ENCODE data around the gene NUDC. TPM values are rescaled to one million over a fixed set of nuclear protein-coding genes. Genes with fewer than 3 reads are reported as not detected.

NUDC gene
- total and polyA plus RNA-seq, 2 of the 13 experiments (the other 11 are each of a cell fraction or from before 2014, with no cell fraction given) = 34.7 to 104 TPM

- TF ChIP-seq DZIP1 (CRISPR knock-in tag; IDR thresholded peaks at IDR 0.05) = peak; percentile 84; the same call in 1 of the 2 replicates
- peak; percentile 78 for TF ChIP-seq TBX2 (CRISPR knock-in tag; IDR thresholded peaks at IDR 0.05; ENCODE audit: borderline replicate concordance)
- no peak for TF ChIP-seq TCF7L2 (IDR thresholded peaks at IDR 0.05; ENCODE audit: low read depth, low read length)
- TF ChIP-seq PCBP2 (optimal IDR thresholded peaks at IDR 0.05; ENCODE audit: low read depth, low read length, poor library complexity, severe bottlenecking) = no peak
- TF ChIP-seq U2AF2 (IDR thresholded peaks at IDR 0.05; ENCODE audit: low read depth, low read length) = no peak
- TF ChIP-seq CBFB (CRISPR knock-in tag; IDR thresholded peaks at IDR 0.05) = peak; percentile 67; the same call in 1 of the 2 replicates
- TF ChIP-seq RNF219 (CRISPR knock-in tag; IDR thresholded peaks at IDR 0.05) = peak; percentile 17
- TF ChIP-seq JARID2 (CRISPR knock-in tag; IDR thresholded peaks at IDR 0.05; ENCODE audit: insufficient replicate concordance) = no peak
- no peak; the same call in 1 of the 2 replicates for TF ChIP-seq CSRNP2 (CRISPR knock-in tag; conservative IDR thresholded peaks at IDR 0.05; ENCODE audit: low read depth)
- TF ChIP-seq ZHX1 (CRISPR knock-in tag; IDR thresholded peaks at IDR 0.05; ENCODE audit: low read depth) = no peak
- no peak for TF ChIP-seq CCAR2 (optimal IDR thresholded peaks at IDR 0.05; ENCODE audit: low read depth, low read length)
- TF ChIP-seq RFX3 (CRISPR knock-in tag; IDR thresholded peaks at IDR 0.05) = no peak; the same call in 1 of the 2 replicates
- peak; percentile 49; the same call in 1 of the 2 replicates for TF ChIP-seq ELK4 (CRISPR knock-in tag; IDR thresholded peaks at IDR 0.05; ENCODE audit: borderline replicate concordance)
- no peak for TF ChIP-seq ZNF253 (CRISPR knock-in tag; IDR thresholded peaks at IDR 0.05; ENCODE audit: borderline replicate concordance)
- TF ChIP-seq ZNF776 (CRISPR knock-in tag; IDR thresholded peaks at IDR 0.05) = peak; percentile 97
- TF ChIP-seq SMAD9 (CRISPR knock-in tag; IDR thresholded peaks at IDR 0.05) = no peak
- peak; percentile 85 for TF ChIP-seq TOPORS (CRISPR knock-in tag; IDR thresholded peaks at IDR 0.05)
Measured at GRCh38 chr1:26921540-26922430, at the start of gene NUDC (continued).

Data from HepG2 (cell line).